Spleen (tissue), 11 donors: ENCODE results near the gene NBEA. TPM values are rescaled to one million over a fixed set of nuclear protein-coding genes. Genes with fewer than 3 reads are reported as not detected.

Experiments used
- DNase-seq: peaks from one replicate; pipeline ENCODE4 v3.0.0-alpha.2; 2020
- H3K27ac ChIP-seq, 8 donors: fragments of 200-600 bp; sonication (generic) in 7 of 8; 1 replicate in 4 of 8; 2 replicates in 4 of 8; pipeline versions ENCODE4 v1.5.0 to v1.8.0; 2016 to 2021; ENCODE audit warnings: inconsistent platforms in 4 of 8, mild to moderate bottlenecking in 4 of 8, moderate library complexity in 1 of 8
- H3K27me3 ChIP-seq, 7 donors: fragments of 200-600 bp; sonication (generic) in 6 of 7; replicated peaks in 1 of 7; 1 replicate in 4 of 7; 2 replicates in 3 of 7; pipeline versions ENCODE4 v1.5.0 to v1.8.0; 2016 to 2021; ENCODE audit warnings: inconsistent platforms in 3 of 7, mild to moderate bottlenecking in 1 of 7
- H3K36me3 ChIP-seq, 6 donors: fragments of 200-600 bp; sonication (generic) in 5 of 6; 1 replicate in 4 of 6; 2 replicates in 2 of 6; pipeline versions ENCODE4 v1.5.0 to v1.8.0; 2016 to 2021; ENCODE audit warnings: inconsistent platforms in 2 of 6
- H3K4me1 ChIP-seq, 6 donors: fragments of 200-600 bp; sonication (generic) in 5 of 6; 1 replicate in 3 of 6; 2 replicates in 3 of 6; pipeline versions ENCODE4 v1.5.0 to v1.8.0; 2016 to 2021; ENCODE audit warnings: inconsistent platforms in 3 of 6
- H3K4me3 ChIP-seq, 8 donors: fragments of 200-600 bp; sonication (generic) in 7 of 8; 1 replicate in 4 of 8; 2 replicates in 4 of 8; pipeline versions ENCODE4 v1.5.0 to v1.8.0; 2016 to 2021; ENCODE audit warnings: inconsistent platforms in 4 of 8, mild to moderate bottlenecking in 4 of 8, moderate library complexity in 2 of 8
- H3K9me3 ChIP-seq, 8 donors: fragments of 200-600 bp; sonication (generic) in 7 of 8; 1 replicate in 4 of 8; 2 replicates in 4 of 8; pipeline versions ENCODE4 v1.5.0 to v1.8.0; 2016 to 2021; ENCODE audit warnings: inconsistent platforms in 4 of 8
- CTCF ChIP-seq, 11 experiments: fragments of 200-600 bp in 7 of 11; fragments of 450-650 bp in 4 of 11; sonication (generic) in 4 of 11; IDR thresholded peaks in 8 of 11; conservative IDR thresholded peaks in 3 of 11; 1 replicate in 7 of 11; 2 replicates in 4 of 11; pipeline versions ENCODE4 v1.4.0 to v1.8.0; 2016 to 2021; ENCODE audit warnings: antibody characterized with exemption in 11 of 11, inconsistent platforms in 4 of 11, mild to moderate bottlenecking in 1 of 11
- POLR2A ChIP-seq, 3 donors: fragments of 450-650 bp; IDR thresholded peaks; one replicate each; pipeline ENCODE4 v1.5.1; 2017; ENCODE audit warnings: antibody characterized with exemption in 3 of 3, mild to moderate bottlenecking in 1 of 3
- POLR2AphosphoS5 ChIP-seq, 3 donors: sonication (generic); formaldehyde crosslinking; IDR thresholded peaks; one replicate each; pipeline ENCODE4 v1.5.1; 2017; ENCODE audit warnings: antibody characterized with exemption in 3 of 3
- WGBS, 5 donors: extraction: QIAGEN DNeasy Blood & Tissue Kit in 3 of 5; methylation state at CpG; one replicate each; pipeline versions ENCODE4 v1.1.5 to v1.1.7; 2013 to 2018; 5-methylcytosine and 5-hydroxymethylcytosine counted together
- intact Hi-C: fragments of 100-400 bp; cut with DNase I; formaldehyde crosslinking; loops from one replicate; pipeline ENCODE4 v1.15.0; 2023; ENCODE audit warnings: low total_unique reads
- polyA plus RNA-seq, 3 donors: library from polyadenylated mRNA; stranded (reverse); fragments of 200-250 nt; gene quantifications; one replicate each; pipeline ENCODE4 v1.2.1, GENCODE V29; 2013
- total RNA-seq, 7 donors: library from RNA; depleted of rRNA in 3 of 7; stranded (reverse); fragments of >200 nt in 3 of 7; fragmentation: NEBNext Ultra II Directional in 4 of 7; extraction: Animal tissue kit (Norgen Biotek cat#: 25700) in 4 of 7; gene quantifications; one replicate each; pipeline versions ENCODE4 v1.1.0 to v1.2.1, GENCODE V29; 2016 to 2021
- donor health status: healthy with polysubstance abuse.
- donor health status: DM: no; HTN: no; CAD: no; lungs with moderate emphysema.
- donor health status: DM: no; HTN: no; CAD: no.
- donor health status: Bipolar disorder and iron deficiency.
- donor health status: healthy.
- donor health status: DM: no; HTN: no; CAD: no.
- donor health status: DM: yes; HTN: yes; CAD: no.

Gene NBEA
- total and polyA plus RNA-seq, 10 donors = 1.8 to 27.7 (median 12.9) TPM

GRCh38 chr13:35598790-35599369 is 656.8 kb downstream of the NBEA start:
- H3K9me3 ChIP-seq = no peaks in the 10 kb centered on the region
- H3K4me1 ChIP-seq = no peaks in the 10 kb centered on the region
- no peak overlapping the region for H3K4me3 ChIP-seq
- H3K36me3 ChIP-seq = no peaks in the 10 kb centered on the region
- intact Hi-C loops = no loop called here
- WGBS, 5 donors = 65 to 82% (median 74%) methylated on average over 3 to 4 of the region's 4 CpGs
- no peak overlapping the region for H3K27ac ChIP-seq
- TF ChIP-seq POLR2A (IDR thresholded peaks at IDR 0.05) = no peak
- TF ChIP-seq POLR2AphosphoS5 (IDR thresholded peaks at IDR 0.05) = no peak
- no peak for TF ChIP-seq CTCF (IDR thresholded peaks at IDR 0.05 in 8 of 11, conservative IDR thresholded peaks at IDR 0.05 in 3 of 11)
- H3K27me3 ChIP-seq = no peaks in the 10 kb centered on the region
- DNase-seq = no peak

DNA sequence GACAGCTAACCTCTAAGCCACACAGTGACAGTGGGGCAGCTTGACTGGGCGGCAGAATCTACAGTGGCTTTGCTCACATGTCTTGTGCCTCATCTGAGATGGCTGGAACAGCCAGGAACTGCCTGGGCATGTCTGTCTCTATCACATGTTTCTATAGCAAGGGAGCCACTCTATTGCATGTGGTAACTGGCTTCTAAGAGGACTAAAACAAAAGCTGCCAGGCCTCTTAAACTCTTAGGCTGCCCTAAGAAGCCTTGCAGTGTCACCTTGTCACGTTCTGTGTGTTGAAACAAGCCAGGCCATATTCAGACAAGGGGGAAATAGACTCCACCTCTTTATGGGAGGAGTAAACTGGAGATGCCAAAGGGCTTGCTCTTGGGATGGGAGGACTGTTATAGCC is 657.3 kb downstream of the NBEA start:
- TF ChIP-seq POLR2A (IDR thresholded peaks at IDR 0.05) (no peak), POLR2AphosphoS5 (IDR thresholded peaks at IDR 0.05) (no peak), CTCF (IDR thresholded peaks at IDR 0.05 in 8 of 11, conservative IDR thresholded peaks at IDR 0.05 in 3 of 11) (no peak)

DNA sequence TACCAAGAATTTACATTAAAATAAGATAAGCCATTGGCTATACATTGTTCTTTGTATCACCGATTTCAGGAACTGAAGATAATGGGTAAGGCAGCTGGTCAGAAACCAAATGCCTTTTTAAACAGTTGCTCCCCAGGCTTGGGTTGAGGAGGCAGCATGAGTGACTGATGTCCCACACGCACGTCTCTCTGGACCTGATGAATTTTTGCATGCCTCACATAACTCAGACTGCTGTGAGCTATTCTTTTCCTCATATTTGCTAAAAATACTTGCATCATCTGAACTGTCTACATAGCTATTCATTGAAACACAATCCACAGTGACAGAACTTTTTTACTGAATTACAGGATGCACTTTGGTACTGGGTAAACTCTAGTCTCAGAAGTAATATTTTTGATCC is 658.1 kb downstream of the NBEA start:
- WGBS, 5 donors = 92 to 98% (median 95%) methylated on average over 3 of the region's 3 CpGs
- DNase-seq = no peak
- no peaks in the 10 kb centered on the region for H3K27me3 ChIP-seq
- H3K4me3 ChIP-seq = no peak overlapping the region
- no peaks in the 10 kb centered on the region for H3K4me1 ChIP-seq
- no peaks in the 10 kb centered on the region for H3K36me3 ChIP-seq
- no peak overlapping the region for H3K27ac ChIP-seq
- no peaks in the 10 kb centered on the region for H3K9me3 ChIP-seq
- no peak for TF ChIP-seq POLR2AphosphoS5 (IDR thresholded peaks at IDR 0.05)
- TF ChIP-seq CTCF (IDR thresholded peaks at IDR 0.05 in 8 of 11, conservative IDR thresholded peaks at IDR 0.05 in 3 of 11) = no peak
- TF ChIP-seq POLR2A (IDR thresholded peaks at IDR 0.05) = no peak
- intact Hi-C loops = no loop called here

More for the DNA sequence above, 657.3 kb downstream of the NBEA start:
- H3K27me3 ChIP-seq = no peaks in the 10 kb centered on the region
- H3K36me3 ChIP-seq = no peaks in the 10 kb centered on the region
- 81 to 96% (median 84%) methylated on average over 2 of the region's 2 CpGs for WGBS, 5 donors
- no peaks in the 10 kb centered on the region for H3K4me1 ChIP-seq
- DNase-seq = no peak
- no peak overlapping the region for H3K4me3 ChIP-seq
- H3K9me3 ChIP-seq = no peaks in the 10 kb centered on the region
- intact Hi-C loops = no loop called here
- H3K27ac ChIP-seq = no peak overlapping the region

DNA sequence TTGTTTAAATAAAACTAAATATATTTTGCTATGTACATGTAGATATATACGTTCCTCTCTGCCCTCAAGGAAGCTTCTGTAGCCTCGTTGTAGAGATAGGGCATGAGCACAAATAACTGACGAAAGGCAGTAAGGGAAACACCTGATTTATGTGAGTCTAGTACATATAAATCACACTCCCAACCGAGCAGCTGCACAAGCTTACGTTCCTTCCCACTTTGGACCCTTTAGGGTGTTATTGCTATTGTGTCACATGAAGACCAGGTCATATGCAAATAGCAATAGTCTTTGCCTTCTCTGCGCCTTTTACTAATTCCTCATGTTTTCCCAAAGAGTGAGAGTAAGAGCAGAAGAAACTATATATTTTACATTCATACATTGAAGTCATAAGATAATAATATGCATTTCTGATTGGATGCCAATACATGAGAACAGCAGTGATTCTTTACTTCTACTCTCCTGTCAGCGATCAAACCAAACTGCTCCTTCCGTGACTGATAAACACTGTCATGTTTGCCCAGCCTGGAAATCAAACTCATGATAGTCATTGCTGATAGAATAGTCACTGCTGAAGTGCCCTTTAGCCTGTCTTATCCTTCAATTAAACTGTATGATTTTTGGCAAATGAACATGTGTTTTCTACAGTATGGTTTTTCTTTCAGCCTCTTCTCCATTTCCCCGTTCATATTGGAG is 661.7 kb downstream of the NBEA start:
- Histone ChIP-seq H3K4me3 (no peak overlapping the region), H3K36me3 (no peaks in the 10 kb centered on the region), H3K27ac (no peak overlapping the region), H3K4me1 (no peaks in the 10 kb centered on the region), H3K9me3 (no peaks in the 10 kb centered on the region), H3K27me3 (no peaks in the 10 kb centered on the region)
- 71 to 82% (median 76%) methylated on average over 9 of the region's 9 CpGs for WGBS, 5 donors
- TF ChIP-seq CTCF (IDR thresholded peaks at IDR 0.05 in 8 of 11, conservative IDR thresholded peaks at IDR 0.05 in 3 of 11) (no peak), POLR2A (IDR thresholded peaks at IDR 0.05) (no peak), POLR2AphosphoS5 (IDR thresholded peaks at IDR 0.05) (no peak)
- intact Hi-C loops = no loop called here
- no peak for DNase-seq
